GM19193 (cell line): ENCODE results near the gene CRX.
"Not testable (repeated sequence)": the region's sequence is repeated elsewhere in the genome, so short reads cannot be mapped to it uniquely, and the experiment has no call there.

Experiments used
- POLR2A ChIP-seq: IDR thresholded peaks from 4 replicates; pipeline ENCODE4 v1.6.1; 2011; ENCODE audit not compliant: insufficient read depth, insufficient read length; ENCODE audit errors: extremely low read depth

The CRX gene

DNA sequence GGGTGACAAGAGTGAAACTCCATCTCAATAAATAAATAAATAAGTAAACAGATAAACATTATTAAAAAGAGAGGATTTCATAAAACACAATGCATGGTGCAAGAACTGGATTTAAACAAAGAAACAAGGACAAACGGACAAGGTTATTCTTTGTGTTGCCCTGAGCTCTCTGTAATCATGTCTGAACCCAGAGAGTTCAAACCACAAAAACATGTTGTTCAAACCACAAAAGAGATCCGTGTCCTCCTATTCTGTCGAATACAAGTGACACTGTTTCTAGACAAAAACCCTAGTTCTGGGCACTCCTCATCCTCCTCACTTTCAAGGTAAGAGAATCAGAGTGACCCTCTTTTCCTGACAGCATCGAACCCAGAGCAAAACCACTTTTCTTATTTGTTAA, 32.7 kb downstream of the CRX start:
- no peak for TF ChIP-seq POLR2A

DNA sequence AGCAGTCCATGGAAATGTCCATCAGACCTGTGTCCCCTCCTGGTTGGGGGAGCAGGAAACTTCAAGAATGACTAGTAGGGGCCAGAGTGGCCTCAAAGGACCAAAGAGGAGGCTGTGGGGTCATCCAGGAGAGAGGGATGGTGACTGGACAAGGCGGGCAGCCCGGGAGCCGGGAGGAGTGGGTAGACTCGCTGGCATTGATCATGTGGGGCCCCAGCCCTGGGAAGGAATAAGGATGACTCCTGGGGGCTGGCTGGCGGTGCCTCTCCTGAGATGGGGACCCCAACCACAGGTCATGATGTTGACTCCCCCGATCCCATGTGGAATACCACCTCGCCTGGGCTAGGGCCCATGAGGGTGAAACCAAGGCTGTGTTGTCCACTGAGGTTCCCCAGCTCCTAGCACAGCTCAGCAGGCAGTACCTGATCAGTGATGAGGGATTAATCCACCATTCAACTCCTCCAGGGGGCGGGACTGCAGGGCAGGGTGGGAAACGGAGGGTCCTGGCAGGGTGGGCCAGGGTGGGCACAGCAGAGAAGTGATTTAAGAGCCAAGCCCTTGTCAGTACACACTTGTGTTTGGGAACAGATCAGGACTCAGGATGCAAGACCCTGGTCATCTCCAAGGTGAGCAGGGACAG, 37.0 kb downstream of the CRX start, which contains the start of gene TPRX2:
Gene TPRX2, plus strand, starts transcription at position 590 of the 640 bp plus-strand sequence. Its CDS starts 12 bp downstream, at position 602.
- TF ChIP-seq POLR2A, result not testable (repeated sequence)

DNA sequence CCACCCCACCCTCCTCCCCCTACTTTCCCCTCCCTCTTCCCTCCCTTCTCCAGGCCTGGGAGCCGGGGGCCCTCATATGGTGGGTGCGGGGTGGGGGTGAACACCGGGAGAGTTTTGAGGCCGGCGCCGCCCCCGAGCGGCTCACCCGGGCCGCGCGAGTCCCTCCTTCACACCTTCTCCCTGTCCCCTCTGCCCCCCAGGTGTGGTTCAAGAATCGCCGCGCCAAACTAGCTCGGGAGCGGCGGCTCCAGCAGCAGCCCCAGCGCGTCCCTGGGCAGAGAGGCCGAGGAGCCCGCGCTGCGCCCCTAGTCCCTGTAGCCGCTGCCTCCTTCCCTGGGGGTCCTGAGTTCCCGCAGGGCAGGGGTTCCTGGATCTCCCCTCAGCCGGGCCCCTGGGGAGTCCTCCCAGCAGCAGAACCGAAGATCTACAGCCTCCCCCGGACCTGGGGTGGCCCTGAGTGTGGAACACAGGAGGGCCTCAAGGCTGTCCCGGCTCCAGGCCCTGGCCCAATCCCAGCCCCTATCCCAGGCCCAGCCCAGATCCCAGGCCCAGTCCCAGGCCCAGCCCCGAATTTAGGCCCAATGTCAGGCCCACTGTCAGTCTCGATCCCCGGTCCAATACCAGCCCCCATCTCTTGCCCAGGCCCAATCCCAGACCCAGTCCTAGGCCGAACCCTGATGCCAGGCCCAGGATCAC, 39.0 kb downstream of the CRX start:
- no peak for TF ChIP-seq POLR2A

DNA sequence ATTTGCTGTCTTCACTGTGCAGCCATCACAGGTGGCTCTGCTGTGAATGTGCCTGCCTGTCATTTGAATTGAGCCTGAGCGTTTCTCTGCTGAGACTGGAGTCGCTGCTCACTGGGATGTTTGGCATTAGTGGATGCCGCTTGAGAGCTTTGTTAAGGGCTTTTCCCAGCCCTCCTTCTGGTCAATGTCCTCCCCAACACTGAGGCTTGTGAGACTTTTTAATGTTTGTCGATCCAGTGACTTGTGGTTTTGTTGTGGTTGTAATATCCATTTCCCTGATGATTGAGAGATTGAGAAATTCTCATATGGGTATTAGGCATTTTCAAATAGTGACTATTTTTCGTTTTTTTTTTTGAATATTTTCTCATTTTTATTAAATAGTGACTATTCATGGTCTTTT, 39.9 kb downstream of the CRX start:
- TF ChIP-seq POLR2A, result no peak

DNA sequence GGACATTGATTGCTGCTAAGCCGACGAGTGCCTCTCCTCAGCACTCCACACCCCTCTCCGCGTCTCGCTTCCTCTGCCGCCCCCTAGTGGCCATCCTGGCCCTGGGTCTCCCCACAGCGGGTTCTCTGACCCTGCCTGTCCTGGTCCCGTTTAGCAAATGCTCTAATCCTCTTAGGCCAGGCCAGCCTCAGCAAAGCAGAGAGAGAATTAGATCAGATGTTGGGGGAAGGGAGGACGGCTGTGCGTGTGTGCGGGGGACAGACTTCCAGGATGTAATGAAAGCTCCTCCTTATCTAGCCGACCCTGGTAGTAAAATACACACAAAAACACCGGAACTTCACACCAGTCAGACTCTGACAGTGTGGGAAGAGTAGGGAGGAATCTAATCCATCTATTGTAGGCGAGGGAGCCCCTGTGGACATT, 41.8 kb downstream of the CRX start:
- no peak for TF ChIP-seq POLR2A

DNA sequence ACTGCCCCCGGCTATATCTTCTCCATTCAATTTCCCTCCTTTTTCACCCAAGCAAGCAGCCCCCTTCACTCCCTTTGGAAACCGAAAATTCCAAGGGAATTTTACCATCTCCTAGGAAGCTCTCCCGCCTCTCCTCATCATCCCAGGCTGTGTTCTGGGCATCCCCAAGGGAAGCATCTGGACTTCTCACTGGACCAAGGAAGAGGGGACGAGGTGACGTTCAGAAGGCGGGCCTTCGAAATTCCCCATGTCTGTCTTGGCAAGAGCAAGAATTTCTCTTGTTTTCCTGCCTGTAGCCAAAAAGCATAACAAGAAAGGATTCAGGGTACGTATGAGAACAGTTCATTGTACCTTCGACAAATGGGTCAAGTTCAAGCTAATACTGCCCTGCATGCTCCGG, 43.4 kb downstream of the CRX start:
- TF ChIP-seq POLR2A, result no peak

DNA sequence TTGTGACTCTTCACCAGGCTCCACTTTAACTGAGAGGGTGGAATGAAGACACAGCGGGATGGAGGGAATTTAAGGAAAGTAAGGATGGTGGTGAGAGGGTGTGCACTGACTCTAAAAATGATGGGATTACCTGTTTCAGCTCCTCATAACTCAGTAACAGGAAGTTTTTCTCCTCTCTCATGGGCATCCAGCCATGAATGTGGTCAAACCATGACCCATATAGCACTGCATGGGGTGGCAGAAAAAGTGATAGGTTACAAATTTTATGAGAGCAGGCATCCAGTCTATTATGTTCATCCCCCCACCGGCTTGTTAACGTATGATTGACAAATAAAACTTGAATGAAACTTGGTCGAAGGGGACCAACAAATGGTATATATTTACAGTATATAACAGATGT, 57.2 kb downstream of the CRX start:
- TF ChIP-seq POLR2A, result no peak

DNA sequence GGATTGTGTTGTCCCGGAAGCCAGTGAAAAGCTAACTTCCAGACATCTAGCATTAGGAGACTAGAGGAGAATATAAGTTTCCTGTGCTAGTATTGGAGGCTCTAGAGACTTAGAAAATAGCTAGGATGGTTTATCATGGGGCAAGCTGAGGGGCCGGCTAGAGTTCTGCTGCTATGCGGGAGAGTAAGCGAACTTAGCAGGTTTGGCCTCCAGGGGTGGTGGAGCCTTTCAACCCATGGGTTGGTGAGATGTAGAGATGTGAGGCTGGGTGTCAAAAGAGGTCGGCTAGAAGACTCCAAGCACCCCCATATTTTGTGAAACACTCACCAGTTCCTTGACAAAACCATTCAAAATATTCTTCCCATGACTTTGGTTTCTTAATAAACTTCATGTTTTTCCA, 60.0 kb downstream of the CRX start:
- no peak for TF ChIP-seq POLR2A

DNA sequence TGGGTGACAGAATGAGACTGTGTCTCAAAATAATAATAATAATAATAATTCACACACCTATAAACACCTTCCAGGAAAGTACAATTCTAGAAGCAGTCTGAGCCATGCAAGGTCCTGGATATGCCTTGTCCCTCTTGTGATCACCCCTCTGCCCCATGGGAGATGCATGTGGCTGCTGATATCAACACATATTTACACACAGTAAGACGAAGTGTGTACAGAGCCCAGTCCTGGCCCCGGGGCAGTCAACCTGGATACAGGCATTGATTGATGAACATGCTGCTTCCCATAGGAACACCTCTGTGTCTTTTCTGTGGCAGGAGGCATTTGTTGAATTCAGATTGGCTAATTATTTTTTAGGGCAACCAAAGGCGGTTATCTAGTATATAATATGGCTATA, 61.2 kb downstream of the CRX start:
- no peak for TF ChIP-seq POLR2A

DNA sequence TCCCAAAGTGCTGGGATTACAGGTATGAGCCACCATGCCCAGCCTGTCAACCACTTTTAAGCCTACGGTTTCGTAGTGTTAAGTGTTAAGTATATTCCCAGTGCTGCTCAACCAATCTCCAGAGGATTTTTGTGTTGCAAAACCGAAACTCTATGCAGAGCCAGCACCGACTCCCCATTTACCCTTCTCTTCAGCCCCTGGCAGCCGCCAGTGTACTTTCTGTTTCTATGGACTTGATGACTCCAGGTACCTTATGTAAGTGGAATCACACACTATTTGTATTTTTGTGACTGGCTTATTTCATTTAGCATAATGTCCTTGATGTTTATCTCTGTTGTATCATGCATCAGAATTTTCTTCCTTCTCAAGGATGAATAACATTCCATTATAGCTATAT, 63.3 kb downstream of the CRX start:
- no peak for TF ChIP-seq POLR2A

DNA sequence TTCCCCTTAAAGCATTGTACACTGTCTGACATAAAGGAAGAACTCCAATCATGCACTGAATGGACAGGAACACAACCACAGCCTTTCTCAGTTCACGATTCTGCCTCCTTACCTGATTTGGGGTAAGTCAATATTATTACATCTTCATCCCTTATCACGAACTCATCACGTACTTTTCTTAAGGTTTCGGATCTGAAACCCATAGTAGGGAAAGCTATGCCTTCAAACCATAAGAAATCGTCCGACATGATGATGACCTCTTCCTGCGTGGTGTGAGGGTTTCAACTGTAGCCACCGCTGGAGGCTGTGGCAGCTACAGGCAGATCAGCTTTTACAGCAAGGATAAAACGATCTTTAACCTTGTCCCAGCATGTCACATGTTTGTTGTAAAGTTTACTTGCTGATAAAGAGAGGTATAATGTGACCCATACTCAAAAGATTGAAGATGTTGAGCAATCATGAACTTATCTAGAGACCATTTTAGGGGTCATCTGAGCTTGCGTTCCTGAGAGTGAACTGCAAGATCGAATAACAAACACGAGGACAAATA, 64.3 kb downstream of the CRX start, which contains the start of gene SULT2A1:
Gene SULT2A1, minus strand, starts transcription at position 306 of the 550 bp plus-strand sequence. Its CDS starts 58 bp downstream, at position 248.
- no peak for TF ChIP-seq POLR2A

DNA sequence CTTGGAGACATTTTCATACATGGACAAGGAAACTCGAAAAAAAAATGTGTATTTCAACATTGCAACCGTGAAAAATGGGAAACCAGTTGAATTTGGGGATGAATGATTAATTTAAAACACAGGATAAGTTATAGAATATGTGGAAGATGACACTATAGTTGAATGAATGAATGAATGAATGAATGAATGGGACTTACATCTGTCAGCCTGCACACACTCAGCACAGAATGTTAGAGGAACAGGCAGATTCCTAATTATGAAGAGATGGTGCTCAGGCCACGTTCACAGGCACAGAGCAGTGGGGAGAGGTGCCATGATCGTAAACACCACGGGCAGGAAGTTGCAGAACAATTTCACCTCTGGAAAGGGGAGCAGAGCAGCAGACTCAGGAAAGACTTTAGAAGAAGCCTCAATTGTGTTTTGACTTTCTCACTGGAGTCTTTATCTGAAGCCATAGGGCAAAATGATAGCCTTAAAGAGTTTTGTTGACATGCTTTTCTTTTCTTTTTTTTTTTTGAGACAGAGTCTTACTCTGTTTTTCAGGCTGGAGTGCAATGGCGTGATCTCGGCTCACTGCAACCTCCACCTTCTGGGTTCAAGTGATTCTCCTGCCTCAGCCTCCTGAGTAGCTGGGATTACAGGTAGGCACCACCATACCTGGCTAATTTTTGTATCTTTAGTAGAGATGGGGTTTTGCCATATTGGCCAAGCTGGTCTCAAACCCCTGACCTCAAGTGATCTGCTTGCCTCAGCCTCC, 69.3 kb downstream of the CRX start:
- TF ChIP-seq POLR2A, result no peak

DNA sequence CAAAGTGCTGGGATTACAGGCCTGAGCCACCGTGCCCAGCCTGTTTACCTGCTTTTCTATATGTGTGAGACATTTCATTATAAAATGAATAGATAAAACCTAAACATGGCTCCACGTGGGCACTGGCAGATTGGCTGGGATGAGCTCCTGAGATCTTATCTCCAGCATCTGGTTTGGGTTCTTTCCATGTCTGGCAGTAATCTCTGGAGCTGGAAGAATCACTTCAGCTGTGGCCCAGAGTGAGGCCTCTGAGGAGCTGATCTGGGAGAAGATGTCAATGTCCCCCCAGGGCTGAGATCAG, 69.8 kb downstream of the CRX start:
- TF ChIP-seq POLR2A, result no peak

DNA sequence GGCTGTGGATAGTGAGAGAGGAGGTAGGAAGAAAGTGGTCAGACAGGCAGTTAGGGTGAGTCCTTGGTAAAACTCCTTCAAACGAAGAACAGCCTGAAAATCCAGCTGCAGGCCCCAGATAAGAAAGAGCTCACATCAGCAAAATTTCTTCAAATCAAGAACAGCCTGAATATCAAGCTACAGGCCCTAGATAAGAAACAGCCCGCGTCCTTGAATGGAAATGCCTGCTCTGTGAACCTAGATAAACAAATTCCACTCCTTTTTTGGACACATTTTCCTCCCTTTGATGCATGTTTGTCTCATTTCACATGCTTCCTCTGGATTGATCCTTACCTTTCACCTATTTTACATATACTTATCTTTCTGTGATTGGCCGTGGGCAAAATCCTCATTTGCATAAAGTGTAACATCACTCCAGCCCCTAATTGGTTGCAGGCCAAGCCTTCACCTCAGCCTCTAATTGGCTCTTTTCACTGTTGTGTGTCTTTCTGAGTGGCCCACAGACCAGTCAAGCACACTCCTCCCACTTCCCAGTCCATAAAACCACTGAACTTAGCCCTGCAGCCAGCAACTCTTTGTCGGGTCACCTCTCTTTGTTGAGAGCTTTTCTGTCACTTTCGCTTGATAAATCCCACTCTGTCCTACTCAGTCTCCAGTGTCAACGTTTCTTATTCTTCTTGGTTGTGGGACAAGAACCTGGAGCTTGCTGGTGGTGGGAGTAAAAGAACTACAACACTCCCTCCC, 70.4 kb downstream of the CRX start:
- TF ChIP-seq POLR2A, result no peak
